Smooth muscle cell of the brain vasculature (primary cell): ENCODE data around the gene ARHGAP23.
"Not testable (repeated sequence)": the region's sequence is repeated elsewhere in the genome, so short reads cannot be mapped to it uniquely, and the experiment has no call there.

Source experiments
- DNase-seq: peaks from one replicate; pipeline ENCODE4 v3.0.0-alpha.2; 2012; ENCODE audit warnings: low read depth, low spot score

The ARHGAP23 gene

DNA sequence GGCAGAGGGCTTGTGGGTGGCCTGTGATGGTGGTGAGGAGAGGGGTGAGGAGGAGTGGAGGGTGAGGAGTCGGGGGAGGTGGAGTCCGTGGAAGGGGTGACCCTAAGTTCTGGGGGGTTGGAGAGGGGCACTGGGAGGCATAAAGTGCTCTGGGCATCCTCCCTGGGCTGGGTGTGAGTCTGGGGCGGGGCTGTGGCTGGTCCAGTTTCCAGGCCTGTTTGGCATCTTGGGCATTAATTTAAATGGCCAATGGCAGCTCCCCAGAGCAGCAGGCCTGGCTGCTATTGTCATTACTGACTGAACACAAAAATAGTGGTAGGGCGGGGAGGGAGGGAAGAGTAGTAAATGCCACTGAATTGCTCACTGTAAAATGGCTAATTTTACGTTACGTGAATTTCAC, 7.7 kb upstream of the ARHGAP23 start:
- no peak for DNase-seq

DNA sequence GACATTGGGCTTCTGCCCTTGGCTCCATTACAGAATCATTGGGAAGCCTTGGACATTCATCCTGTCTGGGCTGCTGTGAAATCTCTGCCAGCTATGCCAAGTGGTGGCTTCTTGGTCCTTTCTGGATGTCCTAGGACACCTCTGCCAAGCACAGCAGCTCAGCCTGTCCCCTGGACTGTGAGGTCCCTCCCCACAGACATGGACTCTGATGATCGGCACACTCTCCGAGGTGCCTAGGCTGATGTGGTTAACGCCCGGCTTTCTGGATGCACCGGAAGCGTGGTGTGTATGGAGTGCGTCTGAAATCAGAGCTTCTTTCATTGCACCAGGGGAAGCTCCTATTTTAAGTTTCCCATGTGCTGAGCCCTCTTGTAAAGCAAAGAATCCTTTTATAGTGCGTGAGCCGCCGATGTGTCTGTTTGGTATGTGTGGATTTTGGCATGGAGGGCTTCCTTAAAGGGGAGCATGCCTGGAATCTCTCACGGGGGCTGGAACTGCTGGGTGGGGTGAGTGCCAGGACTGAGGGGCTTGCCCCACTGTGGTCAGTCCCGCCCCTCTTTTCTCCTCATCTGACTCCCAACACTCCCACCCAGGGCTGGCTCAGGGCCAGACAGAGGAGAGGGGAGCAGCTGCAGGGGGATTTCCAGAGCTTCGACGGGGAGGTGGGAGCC, 7.0 kb upstream of the ARHGAP23 start:
- DNase-seq: no peak

GRCh38 chr17:38421871-38422827, 6.1 kb upstream of the ARHGAP23 start:
- DNase-seq: no peak

DNA sequence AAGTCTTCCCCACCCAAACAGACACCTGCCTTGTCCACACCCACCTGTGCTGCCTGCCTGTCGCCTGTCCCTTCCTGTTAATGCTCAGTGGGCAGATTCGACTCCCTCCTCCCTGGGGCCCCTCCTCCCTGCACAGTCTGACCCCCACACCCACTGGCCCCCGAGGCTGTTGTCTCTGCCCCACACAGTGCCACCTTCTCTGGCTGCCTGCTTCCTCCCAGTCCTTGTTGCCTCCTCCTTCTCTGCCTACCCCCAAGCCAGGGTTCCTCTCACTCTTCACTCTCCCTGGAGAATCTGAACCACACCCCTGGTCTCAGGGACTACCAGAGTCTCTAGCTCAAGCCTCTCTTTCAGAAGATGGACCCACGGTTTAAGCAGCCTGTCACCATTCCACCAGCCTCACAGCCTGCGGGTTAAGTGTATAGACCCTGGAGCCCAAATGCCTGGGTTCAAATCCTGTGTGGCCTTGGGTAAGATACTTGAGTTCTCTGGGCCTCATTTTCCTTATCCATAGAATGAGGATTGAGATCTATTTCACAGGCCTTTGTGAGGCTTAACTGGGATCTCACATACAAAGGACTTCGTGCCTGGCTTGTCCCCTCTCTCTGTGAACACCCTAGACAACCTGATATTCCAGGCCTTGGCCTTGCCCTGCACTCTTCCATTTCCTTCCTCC, 3.8 kb upstream of the ARHGAP23 start:
- DNase-seq: no peak

GRCh38 chr17:38425031-38425430, 3.2 kb upstream of the ARHGAP23 start:
- DNase-seq: no peak

- no peak for DNase-seq
These were observed 2.5 kb upstream of the ARHGAP23 start for GRCh38 chr17:38425744-38426143.

DNA sequence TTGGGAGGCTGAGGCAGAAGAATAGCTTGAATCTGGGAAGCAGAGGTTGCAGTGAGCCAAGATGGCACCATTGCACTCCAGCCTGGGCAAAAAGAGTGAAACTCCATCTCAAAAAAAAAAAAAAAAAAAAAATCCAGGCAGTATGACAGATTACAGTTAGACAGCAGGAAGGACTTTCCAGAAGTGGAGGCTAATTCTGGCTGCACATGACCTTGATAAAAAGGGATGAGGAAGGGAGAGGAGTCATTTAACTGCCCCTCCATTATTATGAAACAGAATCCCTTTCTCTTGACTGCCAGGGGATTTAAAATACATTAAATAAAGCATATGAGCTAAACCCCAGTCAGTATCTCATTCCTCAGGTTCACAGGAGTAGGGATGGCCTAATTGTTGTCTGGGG, 1.8 kb upstream of the ARHGAP23 start:
- no peak for DNase-seq

DNA sequence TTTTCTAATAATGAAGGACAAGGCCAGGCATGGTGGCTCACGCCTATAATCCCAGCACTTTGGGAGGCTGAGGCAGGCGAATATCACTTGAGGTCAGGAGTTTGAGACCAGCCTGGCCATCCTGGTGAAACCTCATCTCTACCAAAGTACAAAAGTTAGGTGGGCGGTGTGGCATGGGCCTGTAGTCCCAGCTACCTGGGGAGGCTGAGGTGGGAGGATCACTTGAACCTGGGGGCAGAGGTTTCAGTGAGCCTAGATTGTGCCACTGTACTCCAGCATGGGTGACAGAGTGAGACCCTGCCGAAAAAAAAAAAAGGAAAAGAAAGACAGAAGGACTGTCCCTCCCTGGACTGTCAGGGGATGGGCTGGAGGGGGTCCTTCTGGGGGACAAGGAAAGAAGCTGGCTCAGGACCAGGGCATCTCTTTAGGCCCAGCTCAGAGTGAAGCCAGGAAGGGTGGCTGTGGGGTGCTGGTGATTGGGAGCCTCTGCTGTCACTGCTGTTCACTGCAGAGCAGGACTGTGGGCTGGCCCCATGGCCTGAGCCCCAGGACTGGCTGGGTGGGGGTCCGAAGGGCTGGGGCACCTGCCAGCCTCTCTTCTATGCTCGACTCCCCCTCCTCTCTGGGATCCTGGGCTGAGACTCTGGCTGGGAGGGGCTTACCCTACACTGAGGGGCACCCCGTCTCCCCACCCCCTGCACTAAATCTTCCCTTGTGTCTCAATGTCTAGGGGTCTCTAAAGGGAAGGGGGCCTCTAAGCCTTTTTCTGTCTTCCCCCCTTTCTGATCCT, 909 bp upstream of the ARHGAP23 start:
- no peak for DNase-seq

DNA sequence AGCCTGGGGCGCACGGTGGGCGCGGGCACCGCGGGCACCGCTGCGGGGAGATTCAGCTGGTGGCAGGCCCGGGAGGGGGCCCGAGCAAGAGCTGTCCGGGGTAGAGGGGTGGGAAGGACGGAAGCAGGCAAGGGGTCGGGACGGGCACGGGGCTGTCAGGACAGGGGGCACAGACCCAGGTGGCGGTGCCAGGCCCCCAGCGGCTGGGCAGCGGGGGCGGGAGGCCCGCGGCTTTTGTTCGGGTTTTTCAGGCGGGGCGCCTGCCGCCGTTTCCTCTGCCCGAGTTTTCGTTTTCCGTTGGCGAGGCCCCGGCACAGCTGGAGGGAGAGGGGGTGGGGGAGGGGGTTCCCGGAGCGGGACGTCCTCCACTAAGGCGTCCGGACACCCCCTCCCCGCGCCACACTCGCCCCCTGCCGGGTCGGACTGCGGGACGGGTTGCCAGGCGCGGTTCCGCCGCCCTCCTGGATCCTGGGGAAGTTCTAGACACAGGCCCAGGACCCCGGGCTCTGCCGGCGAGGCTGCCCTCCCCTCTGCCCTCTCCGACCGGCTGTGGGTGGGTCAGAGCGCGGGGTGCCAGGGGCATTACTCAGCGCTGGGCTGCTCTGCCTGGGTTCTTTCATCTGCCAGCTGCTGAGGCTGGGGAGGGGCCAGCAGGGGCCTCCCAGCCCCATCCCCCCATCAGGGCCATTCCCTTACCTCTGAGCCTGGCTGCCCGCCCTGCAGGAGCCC, 543 bp downstream of the ARHGAP23 start:
- DNase-seq: no peak

- no peak for DNase-seq
These were observed 1.3 kb downstream of the ARHGAP23 start for GRCh38 chr17:38429476-38430100.

DNA sequence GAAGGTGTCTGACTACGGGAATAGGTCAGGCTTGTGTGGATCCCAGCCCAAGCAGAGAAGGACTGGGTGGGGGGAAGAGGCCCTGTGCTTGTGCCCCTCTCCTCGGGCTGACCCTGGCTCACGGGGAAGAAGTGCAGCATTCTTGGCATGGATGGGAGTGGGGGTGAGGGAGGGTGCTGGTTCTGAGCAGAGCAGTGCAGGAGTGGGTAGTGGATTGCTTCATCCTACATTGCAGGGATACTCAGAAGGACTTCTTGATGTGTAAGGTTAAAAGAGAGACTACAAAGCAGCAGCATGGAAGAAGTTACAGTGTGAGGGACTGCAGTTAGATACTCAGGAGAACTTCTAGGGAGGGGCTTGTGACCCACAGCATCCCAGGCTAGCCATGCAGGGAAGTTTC, 2.1 kb downstream of the ARHGAP23 start:
- no peak for DNase-seq

GRCh38 chr17:38430822-38431221, 2.6 kb downstream of the ARHGAP23 start:
- no peak for DNase-seq

- no peak for DNase-seq
These were observed 3.3 kb downstream of the ARHGAP23 start for GRCh38 chr17:38431346-38432145.

DNA sequence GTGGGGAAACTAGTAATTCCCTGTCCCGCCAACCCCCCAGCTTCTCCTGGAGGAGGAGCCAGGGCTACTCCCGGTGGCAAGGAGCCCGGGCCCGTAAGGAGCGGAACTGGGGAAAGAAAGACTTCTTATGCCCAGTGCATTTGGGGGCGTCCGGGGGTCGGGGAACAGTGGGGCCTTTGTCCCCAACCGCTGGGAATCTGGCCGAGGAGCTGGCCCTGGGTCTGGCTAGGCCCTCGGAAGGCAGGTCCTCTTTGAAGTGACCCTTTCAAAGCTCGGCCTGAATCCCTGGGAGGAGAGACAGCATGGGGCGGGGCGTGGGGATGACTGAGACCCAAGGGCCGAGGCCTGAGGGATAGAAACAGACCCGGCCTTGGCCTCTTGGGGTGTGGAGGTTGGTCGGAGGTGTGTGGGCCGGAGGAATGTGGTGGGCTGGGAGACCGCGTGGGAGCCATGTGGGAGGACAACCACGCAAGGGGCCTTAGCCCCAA, 6.0 kb downstream of the ARHGAP23 start:
- DNase-seq: no peak

GRCh38 chr17:38435795-38436194, 7.5 kb downstream of the ARHGAP23 start:
- no peak for DNase-seq

- DNase-seq: no peak
These were observed 8.1 kb downstream of the ARHGAP23 start for GRCh38 chr17:38436386-38436785.

GRCh38 chr17:38437313-38437712, 9.0 kb downstream of the ARHGAP23 start:
- DNase-seq: not testable (repeated sequence)

GRCh38 chr17:38439436-38439835, 11.2 kb downstream of the ARHGAP23 start:
- DNase-seq: no peak

DNA sequence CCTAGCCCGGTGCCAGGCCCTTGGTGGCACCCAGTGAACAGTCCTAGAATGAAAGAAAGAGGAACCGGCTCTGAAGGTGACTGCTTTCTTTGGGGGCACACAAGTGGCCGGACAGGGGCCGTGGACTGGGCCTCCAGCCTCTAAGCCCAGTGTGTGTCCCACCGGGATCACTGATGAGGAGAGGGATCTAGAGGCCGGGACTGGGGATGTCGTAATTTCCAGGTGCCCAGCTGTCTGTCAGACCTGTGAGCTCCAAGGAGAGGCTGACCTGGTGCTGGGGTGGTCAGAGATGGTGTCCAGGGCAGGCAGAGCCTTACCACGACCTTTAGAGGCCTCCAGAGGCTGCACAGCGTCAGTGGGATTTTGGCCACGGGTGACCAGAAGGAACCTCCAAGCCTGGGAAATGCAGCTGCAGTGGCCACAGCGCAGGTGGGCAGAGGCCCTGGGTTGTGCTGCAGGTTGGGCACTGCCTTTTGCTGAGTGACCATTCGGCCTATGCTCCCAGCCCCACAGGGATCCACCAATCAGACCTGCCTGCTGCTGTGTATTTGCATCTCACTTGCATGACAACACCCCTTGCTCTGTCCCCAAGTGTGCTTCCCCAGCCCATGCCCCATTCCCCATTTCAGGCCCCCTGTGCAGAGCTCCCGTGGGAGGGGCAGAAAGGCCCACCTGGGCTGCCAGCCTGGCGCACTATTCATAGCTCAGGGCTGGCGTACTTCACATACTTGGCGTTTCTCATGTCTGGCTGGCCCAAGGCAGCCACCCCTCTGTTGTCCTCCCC, 12.5 kb downstream of the ARHGAP23 start:
- no peak for DNase-seq
